Breast epithelium (tissue), 4 donors: ENCODE results near the gene FSHB. TPM values are rescaled to one million over a fixed set of nuclear protein-coding genes. Genes with fewer than 3 reads are reported as not detected.

Source experiments
- DNase-seq, 2 donors: peaks; one replicate each; pipeline ENCODE4 v3.0.0-alpha.2; 2019; ENCODE audit warnings: low spot score in 2 of 2
- H3K27ac ChIP-seq, 2 donors: fragments of 200-600 bp; sonication (generic) in 1 of 2; one replicate each; pipeline ENCODE4 v1.5.1; 2016 to 2019; ENCODE audit warnings: mild to moderate bottlenecking in 1 of 2
- H3K27me3 ChIP-seq, 2 donors: fragments of 200-600 bp; sonication (generic) in 1 of 2; one replicate each; pipeline versions ENCODE4 v1.5.1 to v1.6.0; 2017 to 2019; ENCODE audit warnings: control low read depth in 1 of 2, mild to moderate bottlenecking in 1 of 2
- H3K36me3 ChIP-seq: fragments of 200-600 bp; one replicate; pipeline ENCODE4 v1.5.1; 2019
- H3K4me1 ChIP-seq, 2 donors: fragments of 200-600 bp; sonication (generic); one replicate each; pipeline ENCODE4 v1.5.1; 2016 to 2019; ENCODE audit warnings: control low read depth in 1 of 2
- H3K4me3 ChIP-seq, 3 donors: fragments of 200-600 bp; sonication (generic); 1 replicate in 2 of 3; 2 replicates in 1 of 3; pipeline ENCODE4 v1.5.1; 2016 to 2019; ENCODE audit warnings: mild to moderate bottlenecking in 3 of 3, moderate library complexity in 2 of 3
- H3K9me3 ChIP-seq, 2 donors: fragments of 200-600 bp; sonication (generic) in 1 of 2; one replicate each; pipeline ENCODE4 v1.5.1; 2016 to 2019; ENCODE audit warnings: control low read depth in 1 of 2
- CTCF ChIP-seq, 3 donors: fragments of 450-650 bp; IDR thresholded peaks; one replicate each; pipeline ENCODE4 v1.5.1; 2016 to 2017; ENCODE audit warnings: antibody characterized with exemption in 3 of 3, mild to moderate bottlenecking in 3 of 3, moderate library complexity in 3 of 3
- POLR2A ChIP-seq: fragments of 450-650 bp; IDR thresholded peaks from one replicate; pipeline ENCODE4 v1.6.1; 2016; ENCODE audit warnings: antibody characterized with exemption, mild to moderate bottlenecking, moderate library complexity
- POLR2AphosphoS5 ChIP-seq, 3 donors: sonication (generic); formaldehyde crosslinking; IDR thresholded peaks; one replicate each; pipeline ENCODE4 v1.6.1; 2017; ENCODE audit warnings: antibody characterized with exemption in 3 of 3
- intact Hi-C: fragments of 100-400 bp; cut with DNase I; formaldehyde crosslinking; loops from one replicate; pipeline ENCODE4 v1.15.1; 2023; ENCODE audit warnings: low total_unique reads
- total RNA-seq, 3 donors: library from RNA; depleted of rRNA; stranded (reverse); fragments of >200 nt; gene quantifications; one replicate each; pipeline ENCODE4 v1.1.0, GENCODE V29; 2016

The FSHB gene
- total RNA-seq, 3 donors from 2014 or later = not detected

GRCh38 chr11:30281476-30282288, 50.9 kb downstream of the FSHB start:
- H3K4me3 ChIP-seq = no peak overlapping the region
- no peaks in the 10 kb centered on the region for H3K9me3 ChIP-seq
- DNase-seq = no peak
- intact Hi-C loops = loop anchor here (1.0 kb wide), 1 partner anchor 11 kb away; no protein-coding TSS in a partner anchor
- H3K27me3 ChIP-seq = no peaks in the 10 kb centered on the region
- H3K4me1 ChIP-seq = no peaks in the 10 kb centered on the region
- H3K36me3 ChIP-seq = no peaks in the 10 kb centered on the region
- TF ChIP-seq CTCF (IDR thresholded peaks at IDR 0.05) (no peak), POLR2A (no peak), POLR2AphosphoS5 (IDR thresholded peaks at IDR 0.05) (no peak)
- no peak overlapping the region for H3K27ac ChIP-seq

GRCh38 chr11:30282289-30282631, 51.4 kb downstream of the FSHB start:
- DNase-seq = no peak
- no peak overlapping the region for H3K4me3 ChIP-seq
- no peaks in the 10 kb centered on the region for H3K4me1 ChIP-seq
- no peaks in the 10 kb centered on the region for H3K9me3 ChIP-seq
- H3K27me3 ChIP-seq = no peaks in the 10 kb centered on the region
- TF ChIP-seq POLR2AphosphoS5 (IDR thresholded peaks at IDR 0.05) = no peak
- no peak for TF ChIP-seq POLR2A
- TF ChIP-seq CTCF (IDR thresholded peaks at IDR 0.05) = no peak
- H3K27ac ChIP-seq = no peak overlapping the region
- intact Hi-C loops = no loop called here
- no peaks in the 10 kb centered on the region for H3K36me3 ChIP-seq

Other genes with a start within 250 kb of the FSHB start
- gene KCNA4, start 214.0 kb upstream of the FSHB start, total RNA-seq = 1 to 10 TPM in 2 of 3 donors, under 1 TPM in 1; under 0.01 to 5.7 (median 3.2) TPM
- gene ARL14EP, start 92.1 kb downstream of the FSHB start, total RNA-seq = 10 to 100 TPM; 20.6 to 29.6 (median 22.7) TPM